Esophagus squamous epithelium (tissue), 5 donors: ENCODE results near the gene MYOZ3. TPM values are rescaled to one million over a fixed set of nuclear protein-coding genes. Genes with fewer than 3 reads are reported as not detected.

ENCODE experiments used
- DNase-seq: peaks from one replicate; lab custom pipeline; 2025; lab: John Stamatoyannopoulos, UW
- H3K27ac ChIP-seq, 4 donors: fragments of 200-600 bp; sonication (generic); one replicate each; pipeline ENCODE4 v1.5.1; 2016 to 2019; ENCODE audit warnings: mild to moderate bottlenecking in 1 of 4
- H3K27me3 ChIP-seq, 4 donors: fragments of 200-600 bp; sonication (generic); 1 replicate in 3 of 4; 2 replicates in 1 of 4; pipeline versions ENCODE4 v1.5.1 to v1.6.0; 2017 to 2021; ENCODE audit warnings: antibody characterized with exemption in 1 of 4
- H3K36me3 ChIP-seq, 3 donors: fragments of 200-600 bp; sonication (generic); one replicate each; pipeline ENCODE4 v1.5.1; 2016 to 2019
- H3K4me1 ChIP-seq, 3 donors: fragments of 200-600 bp; sonication (generic); one replicate each; pipeline ENCODE4 v1.5.1; 2017 to 2019
- H3K4me3 ChIP-seq, 4 donors: fragments of 200-600 bp; sonication (generic); 1 replicate in 3 of 4; 2 replicates in 1 of 4; pipeline ENCODE4 v1.5.1; 2016 to 2019; ENCODE audit warnings: mild to moderate bottlenecking in 2 of 4, moderate library complexity in 1 of 4
- H3K9me3 ChIP-seq, 3 donors: fragments of 200-600 bp; sonication (generic); one replicate each; pipeline ENCODE4 v1.5.1; 2016 to 2019
- CTCF ChIP-seq, 6 experiments: fragments of 450-650 bp in 4 of 6; fragments of 200-600 bp in 2 of 6; sonication (generic) in 2 of 6; IDR thresholded peaks; one replicate each; pipeline ENCODE4 v1.5.1; 2016 to 2019; ENCODE audit warnings: antibody characterized with exemption in 6 of 6, mild to moderate bottlenecking in 4 of 6, moderate library complexity in 4 of 6
- POLR2A ChIP-seq, 4 donors: fragments of 450-650 bp; IDR thresholded peaks; one replicate each; pipeline ENCODE4 v1.6.1; 2017; ENCODE audit warnings: antibody characterized with exemption in 4 of 4, mild to moderate bottlenecking in 4 of 4, moderate library complexity in 3 of 4
- WGBS, 2 donors: methylation state at CpG; one replicate each; pipeline ENCODE4 v1.1.5; 2018; 5-methylcytosine and 5-hydroxymethylcytosine counted together
- intact Hi-C: fragments of 100-400 bp; cut with DNase I; formaldehyde crosslinking; loops from one replicate; pipeline ENCODE4 v1.15.0; 2022
- total RNA-seq, 4 donors: library from RNA; depleted of rRNA; stranded (reverse); fragments of >200 nt; gene quantifications; one replicate each; pipeline ENCODE4 v1.1.0, GENCODE V29; 2016
- donor health status: DM: yes; HTN: yes; CAD: no.

Gene MYOZ3
- total RNA-seq, 4 donors from 2014 or later = under 0.01 TPM; not detected in 3

- WGBS, 2 donors = 27 to 49% methylated on average over 7 to 8 of the region's 9 CpGs
- intact Hi-C loops = no loop called here
- peaks cover 49 to 100% (median 94%) of the 10 kb centered on the region in 3 donors for H3K4me1 ChIP-seq
- H3K4me3 ChIP-seq = peak overlapping the region in 2 of 4 donors; percentile 5 to 45
- peak overlapping the region; percentile 61 to 96 (median 85) for H3K27ac ChIP-seq
- TF ChIP-seq POLR2A (IDR thresholded peaks at IDR 0.05) = no peak
- TF ChIP-seq CTCF (IDR thresholded peaks at IDR 0.05) = no peak
- no peaks in the 10 kb centered on the region for H3K27me3 ChIP-seq
- no peak for DNase-seq
- no peaks in the 10 kb centered on the region for H3K36me3 ChIP-seq
- H3K9me3 ChIP-seq = no peaks in the 10 kb centered on the region
Observed at GRCh38 chr5:150641006-150641570, 20.0 kb upstream of the MYOZ3 start.

GRCh38 chr5:150641824-150642566, 19.1 kb upstream of the MYOZ3 start:
- WGBS, 2 donors = 40 to 60% methylated on average over 1 to 5 of the region's 5 CpGs
- no peaks in the 10 kb centered on the region for H3K36me3 ChIP-seq
- H3K4me3 ChIP-seq = peak overlapping the region in 1 of 4 donors; percentile 45
- intact Hi-C loops = no loop called here
- no peak for DNase-seq
- peaks cover 40 to 94% (median 85%) of the 10 kb centered on the region in 3 donors for H3K4me1 ChIP-seq
- no peaks in the 10 kb centered on the region for H3K27me3 ChIP-seq
- TF ChIP-seq CTCF (IDR thresholded peaks at IDR 0.05) (no peak), POLR2A (IDR thresholded peaks at IDR 0.05) (no peak)
- H3K27ac ChIP-seq = peak overlapping the region; percentile 61 to 96 (median 85)
- no peaks in the 10 kb centered on the region for H3K9me3 ChIP-seq

GRCh38 chr5:150642567-150642927, 18.5 kb upstream of the MYOZ3 start:
- Histone ChIP-seq H3K9me3 (no peaks in the 10 kb centered on the region), H3K27me3 (no peaks in the 10 kb centered on the region), H3K27ac (peak overlapping the region; percentile 61 to 96 (median 85)), H3K4me3 (peak overlapping the region in 1 of 4 donors; percentile 29), H3K36me3 (no peaks in the 10 kb centered on the region), H3K4me1 (peaks cover 40 to 89% (median 80%) of the 10 kb centered on the region in 3 donors)
- TF ChIP-seq POLR2A (IDR thresholded peaks at IDR 0.05) (no peak), CTCF (IDR thresholded peaks at IDR 0.05) (no peak)
- intact Hi-C loops = no loop called here
- WGBS, 2 donors = 6 to 39% methylated on average over 4 to 5 of the region's 5 CpGs
- no peak for DNase-seq

- Histone ChIP-seq H3K4me1 (peaks cover 40 to 89% (median 76%) of the 10 kb centered on the region in 3 donors), H3K27me3 (no peaks in the 10 kb centered on the region), H3K36me3 (peaks cover 0 to 2% (median under 1%) of the 10 kb centered on the region in 3 donors), H3K9me3 (no peaks in the 10 kb centered on the region), H3K27ac (peak overlapping the region; percentile 61 to 96 (median 85)), H3K4me3 (peak overlapping the region in 1 of 4 donors; percentile 29)
- DNase-seq = no peak
- intact Hi-C loops = no loop called here
- 66 to 87% methylated on average over 9 to 12 of the region's 12 CpGs for WGBS, 2 donors
- TF ChIP-seq CTCF (IDR thresholded peaks at IDR 0.05) (no peak), POLR2A (IDR thresholded peaks at IDR 0.05) (no peak)
Observed at GRCh38 chr5:150642991-150643710, 17.9 kb upstream of the MYOZ3 start.
